SK-N-SH (cell line): ENCODE measurements around the gene OGA. TPM values are rescaled to one million over a fixed set of nuclear protein-coding genes. Genes with fewer than 3 reads are reported as not detected.

ENCODE experiments used
- CTCF ChIA-PET: fragments of 300-600, 350-600 bp; formaldehyde crosslinking; extraction: SDS; loops from one replicate; lab custom pipeline; 2021; lab: Yijun Ruan, JAX
- POLR2A ChIA-PET: fragments of 350-600 bp; sonication (Branson Sonifier 250); formaldehyde crosslinking; extraction: SDS; loops from one replicate; lab custom pipeline; 2020; ENCODE audit warnings: antibody characterized with exemption, inconsistent platforms; lab: Yijun Ruan, JAX
- DNase-seq: peaks from one replicate; pipeline ENCODE4 v3.0.0; 2012
- H2AFZ ChIP-seq: fragments of 200-600 bp; sonication (generic); 2 replicates; pipeline ENCODE4 v1.8.1; 2016; ENCODE audit warnings: antibody characterized with exemption, mild to moderate bottlenecking, low read depth
- H3F3A ChIP-seq: fragments of 200-600 bp; sonication (generic); replicated peaks from 2 replicates; pipeline ENCODE3; 2016; ENCODE audit warnings: antibody characterized with exemption, mild to moderate bottlenecking; ENCODE audit not compliant: insufficient read depth
- H3K27ac ChIP-seq, 2 experiments: fragments of 200-500 bp in 1 of 2; fragments of 200-600 bp in 1 of 2; sonication (Bioruptor generic) in 1 of 2; sonication (generic), shearing (Covaris generic) in 1 of 2; 2 replicates each; pipeline versions ENCODE4 v1.5.1 to v1.6.1; 2014 to 2016; ENCODE audit warnings: low read depth in 2 of 2, inconsistent platforms in 1 of 2, low read length in 1 of 2, mild to moderate bottlenecking in 1 of 2, mixed read lengths in 1 of 2
- H3K27me3 ChIP-seq: fragments of 200-600 bp; sonication (generic), shearing (Covaris generic); 2 replicates; pipeline ENCODE4 v1.6.1; 2016; ENCODE audit warnings: mixed run types; ENCODE audit not compliant: insufficient read depth
- H3K36me3 ChIP-seq, 2 experiments: fragments of 200-500 bp in 1 of 2; fragments of 200-600 bp in 1 of 2; sonication (Bioruptor generic) in 1 of 2; sonication (generic) in 1 of 2; replicated peaks in 1 of 2; 2 replicates each; pipeline versions ENCODE3 to v1.5.1; 2014 to 2016; ENCODE audit warnings: low read length in 1 of 2, mild to moderate bottlenecking in 1 of 2; ENCODE audit not compliant: insufficient read depth in 2 of 2, control insufficient read depth in 1 of 2
- H3K4me1 ChIP-seq, 2 experiments: fragments of 200-500 bp in 1 of 2; fragments of 200-600 bp in 1 of 2; sonication (Bioruptor generic) in 1 of 2; sonication (generic), shearing (Covaris generic) in 1 of 2; 2 replicates each; pipeline versions ENCODE4 v1.5.1 to v1.6.1; 2014 to 2016; ENCODE audit warnings: low read depth in 1 of 2, low read length in 1 of 2, mixed run types in 1 of 2; ENCODE audit not compliant: insufficient read depth in 2 of 2, control insufficient read depth in 1 of 2
- H3K4me2 ChIP-seq: fragments of 200-600 bp; sonication (generic), shearing (Covaris generic); 2 replicates; pipeline ENCODE4 v1.6.1; 2017; ENCODE audit warnings: mixed run types
- H3K4me3 ChIP-seq, 2 experiments: fragments of 200-500 bp in 1 of 2; fragments of 200-600 bp in 1 of 2; sonication (Bioruptor generic) in 1 of 2; sonication (generic), shearing (Covaris generic) in 1 of 2; 2 replicates each; pipeline versions ENCODE4 v1.5.1 to v1.8.1; 2014 to 2016; ENCODE audit warnings: low read depth in 2 of 2, inconsistent platforms in 1 of 2, low read length in 1 of 2, mild to moderate bottlenecking in 1 of 2, mixed read lengths in 1 of 2, moderate library complexity in 1 of 2
- H3K79me2 ChIP-seq: fragments of 200-600 bp; sonication (generic); 2 replicates; pipeline ENCODE4 v1.8.1; 2017; ENCODE audit warnings: mild to moderate bottlenecking; ENCODE audit not compliant: insufficient read depth
- H3K9ac ChIP-seq: fragments of 200-600 bp; sonication (generic); 2 replicates; pipeline ENCODE4 v1.6.1; 2017; ENCODE audit warnings: mixed run types
- H3K9me2 ChIP-seq: fragments of 200-600 bp; sonication (generic); 2 replicates; pipeline ENCODE4 v1.6.1; 2017; ENCODE audit warnings: mixed run types
- H3K9me3 ChIP-seq: fragments of 200-600 bp; sonication (generic); 2 replicates; pipeline ENCODE4 v1.6.1; 2017; ENCODE audit warnings: mixed run types, mild to moderate bottlenecking, moderate library complexity
- H4K20me1 ChIP-seq: fragments of 200-600 bp; sonication (generic); 2 replicates; pipeline ENCODE4 v1.6.1; 2017; ENCODE audit warnings: mild to moderate bottlenecking, mixed run types; ENCODE audit not compliant: insufficient read depth
- FOSL2 ChIP-seq: IDR thresholded peaks from 2 replicates; pipeline ENCODE4 v1.4.0; 2012; ENCODE audit warnings: low read depth, mild to moderate bottlenecking, moderate library complexity, borderline replicate concordance
- GATA2 ChIP-seq: sonication (generic); formaldehyde crosslinking; IDR thresholded peaks from 2 replicates; pipeline ENCODE4 v1.5.0; 2020; ENCODE audit warnings: mild to moderate bottlenecking, missing genetic modification reagents
- IRF3 ChIP-seq: fragments of 150-350 bp; IDR thresholded peaks from 2 replicates; pipeline ENCODE4 v1.6.1; 2016; ENCODE audit warnings: mild to moderate bottlenecking, low read depth, low read length
- MEF2A ChIP-seq: IDR thresholded peaks from 2 replicates; pipeline ENCODE4 v1.4.0; 2012; ENCODE audit warnings: low read depth, borderline replicate concordance
- PBX3 ChIP-seq: IDR thresholded peaks from 2 replicates; pipeline ENCODE4; 2012
- RXRA ChIP-seq: IDR thresholded peaks from 2 replicates; pipeline ENCODE4 v1.4.0; 2012; ENCODE audit warnings: low read depth, mild to moderate bottlenecking, borderline replicate concordance
- SIN3A ChIP-seq: IDR thresholded peaks from 2 replicates; pipeline ENCODE4 v1.6.1; 2012; ENCODE audit warnings: low read depth, mild to moderate bottlenecking, low read length, moderate library complexity, borderline replicate concordance
- TEAD4 ChIP-seq: IDR thresholded peaks from 2 replicates; pipeline ENCODE4 v1.4.0; 2012; ENCODE audit warnings: mild to moderate bottlenecking, borderline replicate concordance; ENCODE audit not compliant: insufficient read depth
- ZBTB33 ChIP-seq: IDR thresholded peaks from 2 replicates; pipeline ENCODE4 v1.4.0; 2012; ENCODE audit warnings: low read depth, borderline replicate concordance
- WGBS: methylation state at CpG from one replicate; pipeline ENCODE4 v1.1.6; 2017; ENCODE audit warnings: low lambda C conversion rate; 5-methylcytosine and 5-hydroxymethylcytosine counted together
- polyA plus RNA-seq, 3 experiments: library from polyadenylated mRNA; depleted of rRNA; stranded (reverse); fragments of >200 nt; gene quantifications; 2 replicates each; pipeline ENCODE4 v1.2.3, GENCODE V29; 2012
- TF ChIP-seq, protein P1 (sequence below): fragments of 150-350 bp; IDR thresholded peaks from 2 replicates; pipeline ENCODE4 v1.6.1; 2017; ENCODE audit warnings: antibody characterized with exemption, low read length, low read depth, borderline replicate concordance

Gene OGA
- polyA plus RNA-seq, 1 of the 3 experiments (the other 2 are of a cell fraction), result 24.8 TPM

DNA sequence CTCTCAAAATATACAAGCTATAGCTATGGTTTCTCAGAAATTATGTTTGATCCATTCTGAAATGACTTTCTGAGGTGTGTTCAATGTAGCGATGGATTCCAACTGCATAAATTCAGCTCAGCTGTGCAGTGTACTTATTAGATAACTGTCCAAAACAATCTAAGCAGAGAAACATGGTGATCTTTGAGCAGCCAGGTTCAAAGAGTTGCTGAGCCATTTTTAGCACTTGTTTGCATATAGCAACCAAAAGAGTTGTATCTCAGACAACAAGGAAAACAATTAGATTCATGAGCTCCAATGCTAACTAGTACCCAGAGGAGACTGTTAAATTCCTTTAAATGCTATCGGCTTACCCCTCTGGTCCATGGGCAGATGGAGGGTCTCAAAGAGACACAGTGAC is 41.3 kb upstream of the OGA start:
- Histone ChIP-seq H3K4me2 (no peak overlapping the region), H2AFZ (no peak overlapping the region), H3K9me2 (no peaks in the 10 kb centered on the region), H3K79me2 (no peaks in the 10 kb centered on the region; the same call in 1 of the 2 replicates), H3F3A (no peaks in the 10 kb centered on the region), H3K4me1 (no peaks in the 10 kb centered on the region), H3K9me3 (0 out of 2 replicates have a peak, but pooled peaks cover 3% of the 10 kb centered on the region), H3K9ac (no peak overlapping the region), H3K36me3 (peaks cover 0 to 19% of the 10 kb centered on the region in 2 experiments), H3K27ac (no peak overlapping the region), H3K27me3 (no peaks in the 10 kb centered on the region), H3K4me3 (no peak overlapping the region), H4K20me1 (no peaks in the 10 kb centered on the region)
- no peak for DNase-seq
- TF ChIP-seq SIN3A (no peak), RXRA (no peak), ZBTB33 (no peak), GATA2 (no peak), FOSL2 (no peak)
- TF ChIP-seq, protein P1, sequence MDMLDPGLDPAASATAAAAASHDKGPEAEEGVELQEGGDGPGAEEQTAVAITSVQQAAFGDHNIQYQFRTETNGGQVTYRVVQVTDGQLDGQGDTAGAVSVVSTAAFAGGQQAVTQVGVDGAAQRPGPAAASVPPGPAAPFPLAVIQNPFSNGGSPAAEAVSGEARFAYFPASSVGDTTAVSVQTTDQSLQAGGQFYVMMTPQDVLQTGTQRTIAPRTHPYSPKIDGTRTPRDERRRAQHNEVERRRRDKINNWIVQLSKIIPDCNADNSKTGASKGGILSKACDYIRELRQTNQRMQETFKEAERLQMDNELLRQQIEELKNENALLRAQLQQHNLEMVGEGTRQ, result no peak
- POLR2A ChIA-PET, result no interaction called here
- CTCF ChIA-PET, result interaction anchor here (0.7 to 18.9 kb wide), 6 partner anchors 15 to 150 kb away, joined by 3 to 169 read pairs (median 6); partner anchors contain the start of gene KCNIP2
- 100% methylated on average over 2 of the region's 2 CpGs for whole genome bisulfite sequencing

DNA sequence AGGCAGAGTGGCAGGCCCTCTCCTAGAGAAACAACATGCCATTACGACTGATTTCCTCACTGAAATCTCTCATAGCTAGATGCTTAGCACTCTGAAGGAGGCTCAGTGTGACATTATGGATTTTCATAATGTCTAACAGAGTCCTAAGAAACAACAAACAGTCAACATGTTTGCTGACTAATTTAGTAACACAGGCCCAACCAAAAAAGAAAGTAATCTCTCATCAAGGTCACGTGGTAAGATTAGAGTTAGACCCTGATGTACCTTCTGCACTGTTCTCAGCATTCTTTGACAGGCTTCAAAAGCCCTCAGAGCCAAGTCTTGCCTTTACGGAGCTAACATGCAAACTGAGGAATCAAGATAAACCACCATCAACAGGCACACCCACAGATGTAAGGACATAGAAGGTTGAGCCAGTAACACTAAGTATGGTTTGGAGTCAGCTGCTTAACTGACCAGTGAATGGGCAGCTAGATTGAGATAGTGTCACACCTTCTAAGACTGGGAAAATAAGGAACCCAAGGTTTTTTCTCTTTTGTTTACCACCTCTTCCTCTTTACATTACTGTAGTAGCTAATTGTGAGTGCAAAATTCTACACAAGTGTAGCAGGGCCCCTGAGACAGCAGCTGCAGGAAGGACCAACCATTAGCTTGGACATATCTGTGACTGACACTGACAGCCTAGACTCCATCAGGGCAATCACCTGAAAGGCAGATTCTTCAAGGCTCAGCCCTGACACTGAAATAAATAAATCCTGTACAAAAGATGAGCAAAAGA is 40.7 kb upstream of the OGA start:
- Histone ChIP-seq H3K9me2 (no peaks in the 10 kb centered on the region), H3K79me2 (no peaks in the 10 kb centered on the region; the same call in 1 of the 2 replicates), H2AFZ (no peak overlapping the region), H3K9me3 (0 out of 2 replicates have a peak, but pooled peaks cover 3% of the 10 kb centered on the region), H3K9ac (no peak overlapping the region), H3K27ac (no peak overlapping the region), H3K4me2 (no peak overlapping the region), H3K36me3 (peaks cover 0 to 19% of the 10 kb centered on the region in 2 experiments), H3K4me1 (no peaks in the 10 kb centered on the region), H3K4me3 (no peak overlapping the region), H3F3A (no peaks in the 10 kb centered on the region), H3K27me3 (no peaks in the 10 kb centered on the region), H4K20me1 (no peaks in the 10 kb centered on the region)
- TF ChIP-seq IRF3 (no peak), TEAD4 (no peak), MEF2A (no peak), SIN3A (no peak), PBX3 (no peak)
- WGBS, result 92% methylated on average over 3 of the region's 3 CpGs
- no peak for DNase-seq
- ChIA-PET CTCF (interaction anchor here (0.7 to 18.9 kb wide), 10 partner anchors 10 to 645 kb away, joined by 3 to 169 read pairs (median 4); partner anchors contain the start of gene KCNIP2), POLR2A (interaction anchor here (1.1 kb wide), 1 partner anchor 19 kb away, joined by 3 read pairs; no protein-coding TSS in a partner anchor)
